HG02840 (cell line): Measurements from ENCODE around the gene RALGAPB.
A peak's percentile ranks its signal among the peaks of the same experiment; 100 is the strongest.
"Not testable (repeated sequence)": the region's sequence is repeated elsewhere in the genome, so short reads cannot be mapped to it uniquely, and the experiment has no call there.

Experiments
- ATAC-seq: cut with Tn5 transposase; IDR thresholded peaks from one replicate; pipeline ENCODE4 v1.9.1; 2021; ENCODE audit warnings: mild to moderate bottlenecking, moderate library complexity, moderate number of reproducible peaks; ENCODE audit not compliant: unreplicated experiment, low FRiP score

RALGAPB gene

DNA sequence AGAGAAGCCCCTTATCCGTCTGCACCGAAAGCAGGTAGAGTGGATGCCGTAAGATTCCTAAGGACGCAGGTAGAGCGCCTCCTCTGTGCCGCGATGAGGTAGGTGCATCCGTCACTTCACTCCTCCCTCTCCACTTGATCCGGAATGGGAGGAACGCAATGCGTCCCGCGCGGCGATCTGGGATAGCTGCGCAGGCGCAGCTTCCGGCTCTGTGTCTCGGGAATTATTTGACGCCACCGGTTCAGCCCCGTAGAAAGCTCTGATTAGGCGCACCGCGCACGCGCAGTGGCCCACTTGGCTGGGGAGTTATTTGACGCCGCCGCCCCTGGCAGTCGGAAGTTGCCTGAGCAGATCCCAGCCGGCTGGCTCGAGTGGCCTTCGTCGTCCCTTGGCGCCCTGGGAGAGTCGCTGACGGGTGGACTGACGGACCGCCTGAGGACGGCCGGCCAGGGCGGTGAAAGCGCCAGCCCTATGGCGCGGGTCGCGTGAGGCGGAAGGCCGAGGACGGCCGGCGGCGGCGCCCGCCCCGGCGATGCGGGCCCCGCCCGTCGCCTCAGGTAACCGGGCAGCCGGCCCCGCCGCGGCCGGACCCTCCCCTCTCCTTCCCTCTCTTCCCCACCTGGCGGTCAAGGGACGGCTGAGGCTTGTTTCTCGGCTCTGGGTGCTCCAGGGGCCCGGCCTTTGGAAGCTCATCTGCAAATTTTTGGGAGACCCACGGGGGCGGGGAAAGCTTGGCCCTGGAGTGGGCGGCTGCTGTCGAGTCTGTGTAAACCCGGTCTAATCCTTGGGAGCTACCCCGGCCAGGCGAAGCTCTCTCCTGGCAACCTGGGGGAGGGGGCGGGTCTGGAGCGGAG, at the start of gene RALGAPB:
TSS of gene RALGAPB (plus strand) at position 331 of the 854 bp plus-strand sequence. CDS start 15,590 bp downstream, outside the sequence.
- ATAC-seq: peak; percentile 92

DNA sequence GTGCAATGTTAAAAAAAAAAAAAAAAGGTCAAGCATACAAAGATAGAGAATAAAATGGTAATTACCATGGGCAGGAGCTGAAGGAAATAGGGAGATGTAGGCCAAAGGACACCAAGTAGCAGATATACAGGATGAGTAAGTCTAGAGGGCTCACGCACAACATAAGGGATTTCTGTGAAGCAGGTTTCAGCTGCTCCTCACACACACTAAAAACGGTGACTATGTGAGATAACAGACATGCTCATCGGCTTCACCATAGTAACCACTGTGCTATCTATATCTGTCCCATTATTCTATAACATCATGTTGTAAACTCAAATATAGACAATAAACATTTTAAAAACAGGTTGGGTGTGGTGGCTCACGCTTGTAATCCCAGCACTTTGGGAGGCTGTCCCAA, 49.1 kb upstream of the RALGAPB start:
- no peak for ATAC-seq

DNA sequence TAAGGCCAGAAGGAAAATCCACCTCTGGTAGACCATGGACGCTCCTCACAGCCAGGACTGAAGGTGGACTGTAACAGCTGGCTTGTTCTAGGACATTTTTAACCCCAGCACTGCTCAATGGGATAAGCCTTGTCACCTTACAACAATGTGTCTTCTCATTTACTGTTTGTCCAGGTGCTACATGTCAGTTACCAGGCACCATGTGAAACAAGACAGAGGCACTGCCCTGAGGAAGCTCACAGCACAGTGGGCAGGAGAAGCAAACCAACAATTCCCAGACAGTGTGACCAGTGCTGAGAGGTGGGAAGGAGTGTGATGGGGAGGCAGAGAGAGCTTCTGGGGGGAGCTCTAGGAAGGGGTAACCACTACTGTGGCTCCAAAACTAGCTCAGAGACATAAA, 48.2 kb upstream of the RALGAPB start:
- ATAC-seq: no peak

DNA sequence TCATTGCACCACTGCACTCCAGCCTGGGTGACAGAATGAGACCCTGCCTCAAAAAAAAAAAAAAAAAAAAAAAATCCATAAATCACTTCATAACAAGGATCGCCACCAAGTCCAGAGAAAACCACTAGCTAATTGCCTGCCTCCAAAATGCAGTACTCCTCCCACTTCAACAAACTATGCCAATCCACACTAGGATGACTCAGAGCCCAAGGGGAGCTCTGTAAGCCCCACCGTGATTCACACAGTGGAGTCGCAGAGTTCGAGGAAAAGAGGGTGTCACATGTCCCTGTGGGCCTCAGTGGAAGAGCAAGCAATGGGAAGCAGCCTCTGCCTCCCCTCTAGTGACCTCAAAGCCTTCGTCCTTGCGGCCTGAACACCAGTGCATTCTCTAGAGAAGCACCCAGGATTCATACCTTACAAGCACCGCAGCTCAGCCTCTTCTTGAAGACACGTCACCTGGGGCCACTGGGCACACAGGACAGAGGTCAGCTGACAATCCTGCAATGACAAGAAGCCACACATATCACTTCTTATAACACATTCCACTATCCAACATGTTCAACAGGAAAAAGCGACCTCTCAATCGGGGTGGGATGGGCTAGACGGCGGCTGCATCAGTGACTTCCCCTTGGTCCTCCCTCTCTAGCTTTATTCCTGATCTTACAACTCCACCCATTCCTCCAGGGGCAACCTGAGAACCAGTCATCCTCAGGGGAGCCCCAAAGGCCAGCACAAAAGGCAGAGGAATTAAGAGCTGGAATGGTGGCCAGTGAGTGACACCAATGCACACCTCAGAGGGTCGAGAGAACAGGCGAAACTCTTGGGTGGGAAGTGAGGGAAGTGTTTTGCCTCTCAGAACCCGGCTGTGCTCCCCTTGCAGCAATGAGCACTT, 46.4 kb upstream of the RALGAPB start:
- no peak for ATAC-seq

DNA sequence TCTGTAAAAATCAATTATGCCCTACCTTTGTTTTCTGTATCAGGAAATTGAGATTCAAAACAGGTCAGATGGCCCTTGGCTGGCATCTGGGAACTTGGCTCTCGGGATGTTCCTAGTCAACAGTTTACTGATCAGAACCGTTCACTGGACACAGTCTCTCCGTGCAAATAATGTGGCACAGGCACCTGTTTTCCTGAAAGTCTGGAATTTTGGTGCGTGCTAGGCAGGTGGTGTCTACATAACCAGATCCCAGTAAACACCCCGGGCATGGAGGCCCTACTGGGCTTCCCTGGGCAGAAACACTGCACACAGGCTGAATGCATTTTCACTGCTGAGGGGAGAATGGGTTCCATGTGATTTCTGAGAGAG, 45.0 kb upstream of the RALGAPB start:
- ATAC-seq: no peak

DNA sequence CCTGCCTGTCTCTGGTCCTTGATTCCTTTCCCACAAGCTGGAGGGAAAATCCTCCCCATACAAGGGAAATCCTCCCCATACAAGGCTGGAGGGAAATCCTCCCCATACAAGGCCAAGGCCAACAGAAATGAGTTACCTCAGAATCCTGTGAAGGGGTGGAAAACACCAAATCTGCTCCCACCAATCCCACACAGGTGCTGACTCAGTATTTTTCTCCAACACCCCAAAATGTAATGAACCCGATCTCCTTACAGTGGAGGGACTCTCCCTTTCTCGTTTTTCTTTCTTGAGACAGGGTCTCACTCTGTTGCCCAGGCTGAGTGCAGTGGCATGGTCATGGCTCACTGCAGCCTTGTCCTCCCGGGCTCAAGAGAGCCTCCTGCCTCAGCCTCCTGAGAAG, 43.8 kb upstream of the RALGAPB start:
- ATAC-seq: no peak

DNA sequence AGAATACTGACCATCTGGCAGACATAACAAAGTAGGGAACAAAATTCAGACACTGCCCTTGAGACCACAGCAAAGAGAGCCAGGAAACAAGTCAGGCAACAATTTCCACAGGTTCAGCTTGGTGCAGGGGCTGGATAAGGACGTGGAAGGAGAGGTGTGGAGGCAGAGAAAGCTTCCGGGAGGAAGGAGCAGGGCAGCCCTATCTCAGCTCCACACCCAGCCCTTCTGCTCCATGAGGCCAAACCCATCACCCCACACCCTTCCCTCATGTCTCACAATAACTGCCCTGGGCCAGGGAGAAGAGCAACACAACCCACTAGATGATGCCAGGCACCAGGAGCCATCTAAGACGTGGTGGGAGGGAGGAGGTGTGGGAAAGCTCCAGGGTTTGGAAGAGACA, 43.3 kb upstream of the RALGAPB start:
- no peak for ATAC-seq

DNA sequence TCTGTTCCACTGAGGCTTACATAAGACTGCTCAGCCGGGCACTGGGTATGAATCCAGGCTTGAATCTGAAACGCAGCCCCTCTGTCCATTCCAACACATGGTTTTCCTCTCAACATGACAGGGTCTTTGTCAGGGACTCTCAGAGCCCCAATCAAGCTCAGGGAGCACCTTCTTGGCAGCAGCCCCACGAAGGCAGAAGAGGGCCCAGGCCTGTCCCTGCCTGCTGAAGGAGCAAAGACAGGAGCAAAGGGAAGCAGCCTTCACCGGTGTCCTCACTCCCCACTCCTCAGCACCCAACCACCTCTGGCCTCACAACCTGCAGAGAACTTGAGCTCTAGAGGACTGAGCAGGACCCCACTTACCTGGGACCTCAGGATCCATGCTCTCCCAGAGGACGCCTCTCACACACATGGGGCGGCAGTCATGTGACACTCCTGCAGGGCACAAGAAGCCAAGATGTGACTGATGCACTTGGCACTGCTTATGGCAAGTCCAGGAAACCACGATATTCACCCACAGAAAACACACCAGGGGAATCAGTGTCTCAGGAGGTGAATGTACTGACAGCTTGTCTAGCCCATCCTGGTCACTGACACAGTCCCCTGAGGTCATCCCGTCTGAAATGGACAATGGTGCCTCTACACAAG, 41.8 kb upstream of the RALGAPB start:
- no peak for ATAC-seq

DNA sequence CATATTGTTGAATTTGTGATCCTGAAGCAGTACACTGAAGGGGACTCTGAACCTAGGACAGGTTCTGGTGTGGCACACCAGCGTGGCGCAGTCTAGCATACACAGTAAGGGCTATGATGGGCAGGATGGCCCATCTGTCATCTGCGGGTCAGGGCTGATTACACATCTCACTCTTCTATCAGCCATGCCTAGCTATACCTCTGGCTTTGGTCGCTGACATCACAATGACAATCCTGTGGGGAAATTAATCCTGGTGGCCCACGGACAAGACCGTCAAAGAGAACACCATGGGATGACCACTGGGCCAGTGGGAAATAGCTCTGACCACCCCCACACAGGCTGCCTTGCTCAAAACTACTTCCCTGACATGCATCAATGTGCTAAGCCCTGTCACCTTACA, 40.4 kb upstream of the RALGAPB start:
- ATAC-seq: no peak

DNA sequence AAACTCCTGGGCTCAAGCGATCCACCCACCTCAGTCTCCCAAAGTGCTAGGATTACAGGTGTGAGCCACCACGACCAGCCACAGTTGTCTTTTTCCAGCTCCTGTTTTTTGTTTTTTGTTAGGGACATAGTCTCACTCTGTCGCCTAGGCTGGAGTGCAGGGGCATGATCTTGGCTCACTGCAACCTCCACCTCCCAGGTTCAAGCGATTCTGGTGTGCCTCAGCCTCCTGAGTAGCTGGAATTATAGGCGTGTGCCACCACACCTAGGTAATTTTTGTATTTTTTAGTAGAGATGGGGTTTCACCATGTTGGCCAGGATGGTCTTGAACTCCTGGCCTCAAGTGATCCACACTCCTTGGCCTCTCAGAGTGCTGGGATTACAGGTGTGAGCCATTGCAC, 39.8 kb upstream of the RALGAPB start:
- not testable (repeated sequence) for ATAC-seq

DNA sequence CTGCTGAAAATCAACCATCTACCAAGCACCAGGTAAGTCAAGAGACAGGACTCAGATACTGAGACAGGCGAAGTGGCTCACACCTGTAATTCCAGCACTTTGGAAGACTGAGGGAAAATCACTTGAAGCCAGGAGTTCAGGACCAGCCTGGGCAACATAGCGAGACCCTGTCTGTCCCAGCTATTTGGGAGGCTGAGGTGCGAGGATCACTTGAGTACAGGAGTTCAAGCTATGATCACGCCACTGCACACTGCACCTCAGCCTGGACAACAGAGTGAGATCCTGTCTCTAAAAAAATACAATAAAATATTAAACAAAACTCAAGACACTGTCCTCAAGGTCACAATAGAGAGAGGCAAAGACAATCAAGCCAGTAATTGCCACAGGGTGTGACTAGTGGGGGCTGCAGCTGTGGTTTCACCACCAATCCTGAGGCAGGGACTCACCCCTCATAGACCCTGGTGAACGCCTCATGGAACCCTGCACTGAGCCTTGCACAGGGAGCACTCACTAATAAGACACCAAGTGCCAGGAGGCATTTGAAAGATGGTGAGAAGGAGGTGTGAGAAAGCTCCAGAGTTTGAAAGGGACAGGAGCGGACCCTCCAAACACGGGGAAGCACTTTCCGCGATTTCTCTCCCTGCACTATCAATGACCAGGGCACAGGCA, 39.2 kb upstream of the RALGAPB start:
- ATAC-seq: no peak

DNA sequence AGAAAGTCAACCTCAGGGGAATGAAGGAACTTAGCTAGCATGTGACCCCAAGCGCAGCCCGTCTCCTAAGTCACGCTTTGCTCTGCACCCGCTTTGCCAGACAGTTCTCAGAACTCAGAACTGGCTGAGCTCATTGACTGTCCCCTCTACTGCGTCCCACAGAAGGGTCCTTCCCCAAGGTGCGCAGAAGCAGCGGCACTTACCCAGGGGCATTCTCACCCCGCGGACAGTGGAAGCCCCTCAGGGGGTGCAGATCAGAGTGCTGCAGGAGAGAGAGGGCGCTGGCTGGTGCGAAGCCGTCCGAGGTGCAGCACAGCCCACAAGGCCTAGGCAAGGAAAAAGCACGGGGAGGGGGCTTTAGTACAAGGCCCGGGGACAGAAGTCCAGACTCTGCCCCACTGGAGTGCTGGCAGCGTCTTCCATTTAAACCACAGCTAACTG, 38.3 kb upstream of the RALGAPB start:
- ATAC-seq: peak; percentile 36

DNA sequence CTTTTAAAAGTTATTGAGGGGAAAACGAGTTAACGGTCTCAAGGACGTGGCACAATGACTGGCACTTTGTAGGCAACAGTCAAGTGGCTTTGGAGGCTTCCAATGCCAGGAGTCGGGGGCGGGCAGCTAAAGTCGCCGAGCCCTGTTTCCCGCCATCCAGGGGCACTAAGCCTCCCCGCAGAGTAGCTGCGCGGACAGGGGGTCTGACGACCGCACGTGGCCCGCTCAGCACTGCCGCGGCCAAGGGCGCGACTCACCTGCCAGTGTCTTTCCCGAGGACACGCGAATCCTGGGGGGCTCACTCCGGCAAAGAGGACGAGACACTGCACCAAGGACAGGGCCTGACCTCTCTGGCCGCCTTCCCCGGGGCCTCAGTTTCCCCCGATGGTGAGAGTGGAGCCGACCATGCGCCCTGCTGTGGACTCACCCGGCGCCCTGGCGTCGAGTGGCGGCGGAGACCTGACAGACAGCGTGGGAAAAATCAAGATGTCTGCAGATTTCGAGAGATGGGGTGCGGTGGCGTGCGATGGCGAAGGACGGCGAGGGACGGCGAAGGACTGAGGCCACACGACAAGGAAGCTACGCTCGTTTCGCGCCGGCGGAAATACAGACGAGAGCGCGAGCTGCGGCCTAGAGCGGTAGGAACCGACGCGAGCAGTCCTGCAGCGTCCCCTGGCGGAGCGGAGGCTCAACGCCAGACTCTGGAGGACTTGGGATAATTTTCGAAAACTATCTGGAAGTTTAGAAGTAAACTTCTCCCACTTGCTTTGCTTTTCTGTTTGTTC, 37.7 kb upstream of the RALGAPB start, which contains the start of gene SNHG17:
TSS of gene SNHG17 (minus strand) at position 559 of the 785 bp plus-strand sequence.
- peak; percentile 69 for ATAC-seq

DNA sequence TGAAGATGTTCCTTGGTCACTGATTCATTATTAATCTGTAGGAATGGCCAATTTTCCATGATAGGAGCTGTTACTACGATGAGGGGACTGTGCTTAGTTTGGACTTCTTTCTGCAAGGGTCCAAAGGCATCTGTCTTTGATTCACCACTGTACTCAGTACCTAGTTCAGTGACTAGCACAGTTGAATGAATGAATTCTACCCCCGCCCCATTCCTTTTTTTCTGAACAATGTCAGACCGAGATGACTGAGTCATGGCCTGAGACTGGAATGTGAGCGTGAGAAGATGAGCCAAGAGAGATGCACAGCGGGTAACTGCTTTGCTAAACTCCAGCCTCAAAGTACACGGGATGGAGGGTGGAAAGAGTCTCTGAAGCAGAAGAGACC, 37.1 kb upstream of the RALGAPB start:
- ATAC-seq: no peak

DNA sequence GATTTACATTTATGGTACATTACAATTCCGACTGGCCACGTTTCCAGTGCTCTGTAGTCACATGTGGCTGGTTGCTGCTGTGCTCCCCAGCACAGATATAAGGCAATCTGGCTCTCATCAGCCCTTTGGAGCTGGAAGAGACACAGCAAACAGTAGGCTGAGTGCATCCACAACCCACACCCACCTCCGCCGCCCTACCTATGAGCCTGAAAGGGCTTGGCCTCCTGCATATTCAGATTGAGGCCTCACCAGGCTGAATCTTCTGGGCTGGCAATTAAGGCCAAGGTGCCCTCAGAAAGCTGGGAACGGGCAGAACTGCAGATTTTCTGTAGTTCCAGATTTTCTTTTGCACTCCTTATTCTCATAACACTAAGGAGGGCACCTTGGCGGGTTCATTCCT, 34.8 kb upstream of the RALGAPB start:
- ATAC-seq: no peak

DNA sequence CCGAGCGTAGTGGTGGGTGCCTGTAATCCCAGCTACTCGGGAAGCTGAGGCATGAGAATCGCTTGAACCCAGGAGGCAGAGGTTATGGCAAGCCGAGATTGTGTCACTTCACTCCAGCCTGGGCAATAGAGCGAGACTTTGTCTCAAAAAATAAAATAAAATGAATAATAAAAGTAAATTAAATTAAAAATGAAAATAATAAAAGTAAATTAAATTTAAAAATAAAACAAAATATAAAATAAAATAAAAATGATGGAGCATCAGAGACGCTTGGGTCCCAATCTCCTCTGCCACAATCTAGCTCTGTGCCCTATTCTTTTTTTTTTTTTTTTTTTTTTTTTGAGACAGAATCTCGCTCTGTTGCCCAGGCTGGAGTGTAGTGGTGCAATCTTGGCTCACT, 31.5 kb upstream of the RALGAPB start:
- ATAC-seq: not testable (repeated sequence)

DNA sequence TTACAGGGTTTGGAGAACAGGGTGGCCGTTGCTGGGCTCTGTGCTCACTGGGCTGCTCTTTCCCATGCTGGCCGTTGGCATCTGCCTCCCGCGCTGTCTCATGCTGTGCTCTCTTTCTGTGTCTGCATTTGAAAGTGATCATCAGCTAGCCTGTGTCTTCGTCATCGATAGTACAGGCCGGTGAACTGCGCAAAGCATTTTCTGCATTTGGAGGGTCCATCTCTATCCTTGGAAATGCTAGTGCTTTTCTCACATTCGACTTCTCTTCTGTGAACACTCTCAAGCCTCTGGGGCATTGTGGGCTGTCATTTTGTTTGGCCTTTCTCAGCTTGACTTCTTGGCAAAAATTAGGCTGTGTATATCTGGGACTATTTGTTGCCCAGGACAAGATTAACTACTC, 30.7 kb upstream of the RALGAPB start:
- ATAC-seq: no peak

DNA sequence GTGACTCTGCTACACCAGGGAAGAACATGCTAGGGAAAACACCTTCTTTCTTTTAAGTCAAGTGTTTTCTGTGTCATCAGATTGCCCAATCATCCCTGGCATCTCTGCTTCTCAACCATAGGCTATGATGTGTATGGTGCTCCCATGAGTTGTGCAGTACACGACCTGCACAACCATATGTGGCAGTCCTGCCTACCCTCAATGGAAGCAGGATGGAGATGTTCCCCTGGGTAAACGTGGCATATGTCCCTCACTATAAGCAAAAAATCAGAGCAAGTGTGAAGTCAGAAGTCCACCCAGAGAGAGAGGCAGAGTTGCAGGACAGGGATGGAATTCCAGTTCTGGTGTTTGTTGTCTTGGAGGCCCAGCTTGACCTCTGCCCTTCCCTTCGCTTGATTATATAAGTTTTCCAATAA, 27.3 kb upstream of the RALGAPB start:
- ATAC-seq: no peak

DNA sequence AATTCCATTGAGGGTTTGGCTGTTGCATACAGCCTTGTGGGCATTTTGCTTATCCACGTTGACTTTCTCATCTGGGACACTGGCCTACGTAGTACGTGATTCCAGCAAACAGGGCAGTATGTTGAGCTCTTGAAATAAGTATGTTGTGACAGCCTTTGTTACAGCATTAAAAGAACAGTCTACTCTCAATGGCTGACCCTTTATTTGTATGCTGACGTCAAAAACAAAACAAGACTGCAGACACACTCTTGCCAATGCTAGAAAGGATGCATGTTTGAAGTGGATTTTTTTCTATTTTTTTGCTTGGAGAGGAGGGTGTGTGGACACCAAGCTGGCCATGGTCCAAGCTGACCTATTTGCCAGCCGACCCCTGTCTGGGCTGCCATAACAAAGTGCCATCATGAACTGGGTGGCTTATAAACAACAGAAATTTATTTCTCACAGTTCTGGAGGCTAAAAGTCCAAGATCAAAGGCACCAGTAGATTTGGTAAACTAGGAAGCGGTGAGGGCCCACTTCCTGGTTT, 26.7 kb upstream of the RALGAPB start:
- no peak for ATAC-seq
